Panc1 (cell line): ENCODE measurements around the gene PHF20.

Experiments
- CTCF ChIP-seq: fragments of 450-650 bp; IDR thresholded peaks from 2 replicates; pipeline ENCODE4 v1.5.1; 2017; ENCODE audit warnings: mild to moderate bottlenecking
- REST ChIP-seq, 2 experiments: IDR thresholded peaks; 2 replicates each; pipeline ENCODE4 v1.6.1; 2011 to 2012; ENCODE audit warnings: low read depth in 2 of 2, control low read depth in 1 of 2, low read length in 1 of 2, mild to moderate bottlenecking in 1 of 2, moderate library complexity in 1 of 2; ENCODE audit not compliant: insufficient read depth in 1 of 2
- TCF7L2 ChIP-seq: IDR thresholded peaks from 2 replicates; pipeline ENCODE4 v1.6.1; 2011; ENCODE audit warnings: mild to moderate bottlenecking, low read depth, low read length, inconsistent platforms

- TF ChIP-seq CTCF: no peak
- no peak for TF ChIP-seq REST (IDR thresholded peaks at IDR 0.05; ENCODE audit: insufficient read depth in 1 of 2, low read depth in 2 of 2, low read length in 1 of 2)
- TF ChIP-seq TCF7L2: no peak
Observed at GRCh38 chr20:35842361-35842760, 70.5 kb downstream of the PHF20 start.
